GM19397 (cell line): Measurements from ENCODE around the gene ADRA2B.
"Not testable (repeated sequence)": the region's sequence is repeated elsewhere in the genome, so short reads cannot be mapped to it uniquely, and the experiment has no call there.

ENCODE experiments used
- ATAC-seq: cut with Tn5 transposase; IDR thresholded peaks from one replicate; pipeline ENCODE4 v1.9.1; 2021; ENCODE audit warnings: mild to moderate bottlenecking, moderate library complexity; ENCODE audit not compliant: unreplicated experiment

ADRA2B gene

GRCh38 chr2:96091141-96091710 is 25.1 kb downstream of the ADRA2B start:
- ATAC-seq, result no peak

DNA sequence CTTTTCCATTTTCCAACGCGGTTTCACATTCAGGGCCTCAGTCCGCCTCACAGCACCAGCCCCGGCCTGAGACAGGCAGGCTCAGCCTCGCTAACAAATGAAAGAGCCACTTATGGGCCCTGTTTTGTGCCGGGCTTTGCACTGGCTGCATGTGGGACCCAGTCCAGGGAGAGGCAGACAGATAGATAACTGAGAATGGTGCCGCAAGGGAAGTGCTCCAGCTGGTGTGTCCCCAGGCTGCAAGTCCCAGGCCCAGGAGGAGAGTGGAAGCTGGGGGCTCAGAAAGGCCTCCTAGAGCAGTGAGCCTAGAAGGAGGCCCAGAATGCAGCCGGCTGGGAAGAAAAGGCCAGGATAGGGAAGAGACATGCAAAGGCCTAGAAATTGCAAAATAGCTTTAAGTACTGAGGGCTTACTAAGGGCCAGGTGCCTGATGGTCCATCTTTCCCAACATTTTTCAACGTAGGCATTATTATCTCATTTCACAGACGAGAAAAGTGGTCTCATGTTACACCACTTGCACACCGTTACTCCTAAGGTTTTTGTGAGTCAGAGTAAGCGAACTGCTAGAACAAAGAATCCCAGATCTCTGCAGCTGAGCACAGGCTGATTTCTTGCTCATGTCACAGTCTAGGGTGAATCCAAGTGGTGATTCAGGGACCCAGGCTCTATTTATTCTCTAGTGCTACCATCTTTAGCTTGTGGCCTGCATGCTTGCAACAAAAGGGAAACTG is 26.0 kb downstream of the ADRA2B start:
- ATAC-seq, result no peak

- ATAC-seq, result no peak
These were observed 26.8 kb downstream of the ADRA2B start for GRCh38 chr2:96089356-96090195.

DNA sequence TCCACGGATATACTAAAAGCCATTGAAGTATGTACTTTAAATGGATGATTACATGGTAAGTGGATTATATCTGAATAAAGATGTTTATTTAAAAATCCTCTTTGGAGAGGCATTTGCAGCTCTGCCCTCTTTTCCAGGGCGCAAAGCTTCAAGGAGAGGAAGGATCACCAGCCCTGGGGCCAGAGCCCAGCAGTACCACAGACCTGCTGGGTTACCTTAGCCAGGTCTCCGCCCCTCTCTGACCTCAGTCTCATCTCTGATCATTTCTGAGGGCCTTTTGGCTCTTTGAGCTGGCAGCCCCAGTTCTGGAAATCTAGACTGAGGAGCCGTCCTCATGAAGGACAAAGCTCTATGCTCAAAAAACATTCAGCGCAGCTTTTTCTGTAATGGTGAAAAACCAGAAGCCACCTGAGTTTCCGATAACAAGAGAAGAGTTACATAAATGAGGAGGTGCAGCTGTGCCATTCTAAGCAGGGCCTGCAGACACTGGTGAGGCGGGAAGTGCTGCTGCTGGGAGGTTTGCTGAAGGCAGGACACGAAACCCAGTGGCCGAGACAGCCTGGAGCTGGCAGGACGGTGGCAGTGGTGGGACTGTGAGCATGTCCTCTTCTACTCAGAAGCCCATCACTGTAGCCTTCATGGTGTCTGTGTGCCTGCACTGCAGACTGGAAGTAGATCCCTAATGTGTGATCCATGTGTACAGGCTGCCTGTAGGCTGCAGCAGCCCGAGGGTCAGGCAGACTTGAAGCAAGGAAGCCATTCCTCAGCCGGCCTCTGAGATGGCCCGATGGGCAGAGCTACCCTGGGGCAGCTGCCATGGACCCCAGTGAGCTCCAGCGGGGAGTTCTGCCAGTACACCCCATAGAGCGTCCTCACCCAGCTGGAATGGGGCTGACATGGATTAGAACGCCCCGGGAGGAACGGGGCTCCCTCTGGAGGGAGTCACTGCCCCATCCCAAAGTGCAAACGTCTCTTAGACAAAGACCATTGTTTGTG is 27.7 kb downstream of the ADRA2B start:
- ATAC-seq, result no peak

- ATAC-seq, result no peak
These were observed 29.2 kb downstream of the ADRA2B start for GRCh38 chr2:96087130-96087529.

DNA sequence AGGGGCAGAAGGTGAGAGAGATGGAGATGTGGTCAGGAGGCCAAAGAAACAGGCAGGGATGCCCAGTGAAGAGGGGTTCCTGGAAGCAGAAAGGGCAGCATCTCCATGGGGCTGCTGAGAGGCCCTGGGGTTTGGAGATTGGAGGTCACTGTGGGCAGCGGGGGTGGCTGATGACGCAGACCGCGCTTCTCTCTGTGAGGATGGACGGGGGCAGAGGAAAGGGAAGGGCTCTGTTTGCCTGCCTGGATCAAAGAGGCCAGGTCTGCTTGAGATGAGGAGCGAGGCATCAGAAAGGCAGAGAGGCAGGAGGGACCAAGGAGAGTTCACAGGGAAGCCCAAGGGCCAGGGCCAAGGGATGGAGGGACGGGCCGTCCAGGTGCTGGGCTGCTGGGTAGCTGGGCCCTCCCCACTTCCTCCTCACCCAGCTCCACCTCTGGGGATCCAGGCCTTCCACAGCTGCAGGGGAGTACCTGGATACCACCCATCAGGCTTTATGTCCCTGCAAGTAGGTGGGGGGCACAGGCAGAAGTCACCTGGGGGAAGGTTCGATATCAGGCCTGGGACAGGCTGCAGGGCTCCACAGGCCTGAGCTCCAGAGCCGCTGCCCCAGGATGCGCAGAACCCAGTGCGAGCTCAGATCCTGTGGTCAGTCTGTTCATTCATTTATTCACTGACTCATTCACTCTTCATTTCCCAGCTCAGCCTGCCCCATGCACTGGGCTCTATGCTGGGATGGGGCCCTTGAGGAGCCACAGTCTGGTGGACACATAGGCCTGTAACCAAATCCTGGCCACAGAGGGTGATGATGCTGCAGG is 30.6 kb downstream of the ADRA2B start:
- ATAC-seq, result no peak

- not testable (repeated sequence) for ATAC-seq
These were observed 31.4 kb downstream of the ADRA2B start for GRCh38 chr2:96084858-96085518.

DNA sequence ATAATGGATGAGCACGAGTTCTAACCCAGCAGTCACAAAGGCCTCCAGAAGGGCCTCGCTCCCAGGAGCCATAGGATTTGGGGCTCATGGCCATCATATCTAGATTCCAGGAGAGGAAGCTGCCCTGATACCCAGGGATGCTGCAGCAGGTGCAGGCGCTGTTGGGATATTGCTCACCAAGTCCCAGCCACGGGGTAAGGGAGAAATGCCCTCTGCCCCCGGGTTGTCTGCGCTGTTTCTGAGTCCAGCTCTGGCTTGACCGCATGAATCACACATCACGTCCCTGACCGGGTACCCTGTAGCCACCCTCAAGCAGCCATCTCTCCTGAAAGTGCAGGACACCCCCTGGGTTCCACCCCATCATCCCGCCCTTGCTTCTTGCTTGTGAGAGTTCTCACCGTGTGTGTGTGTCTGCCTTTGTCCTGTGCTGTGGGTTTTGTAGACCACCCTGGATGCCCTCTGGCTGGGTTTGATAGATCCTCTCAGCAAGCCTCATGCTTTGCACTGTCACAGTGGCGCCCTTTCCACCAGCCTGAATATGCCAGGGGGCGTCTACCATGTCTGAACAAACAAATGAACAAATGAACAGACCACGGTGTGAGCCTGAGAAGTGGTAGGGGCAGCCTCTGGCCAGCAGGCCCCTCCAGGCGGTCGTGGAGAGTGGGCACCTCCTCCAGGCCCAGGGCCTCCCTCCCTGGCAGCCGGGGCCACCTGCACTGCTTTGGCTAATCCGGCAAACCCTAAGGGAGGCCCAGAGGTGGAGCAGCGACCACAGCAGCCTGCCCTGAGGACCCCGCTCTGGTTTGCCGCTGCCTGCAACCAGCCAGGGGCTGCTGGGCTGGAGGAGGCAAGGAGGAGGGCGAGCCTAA is 32.1 kb downstream of the ADRA2B start:
- ATAC-seq, result no peak

- ATAC-seq, result no peak
These were observed 33.1 kb downstream of the ADRA2B start for GRCh38 chr2:96083064-96083939.

- ATAC-seq, result no peak
These were observed 33.9 kb downstream of the ADRA2B start for GRCh38 chr2:96082211-96083063.

DNA sequence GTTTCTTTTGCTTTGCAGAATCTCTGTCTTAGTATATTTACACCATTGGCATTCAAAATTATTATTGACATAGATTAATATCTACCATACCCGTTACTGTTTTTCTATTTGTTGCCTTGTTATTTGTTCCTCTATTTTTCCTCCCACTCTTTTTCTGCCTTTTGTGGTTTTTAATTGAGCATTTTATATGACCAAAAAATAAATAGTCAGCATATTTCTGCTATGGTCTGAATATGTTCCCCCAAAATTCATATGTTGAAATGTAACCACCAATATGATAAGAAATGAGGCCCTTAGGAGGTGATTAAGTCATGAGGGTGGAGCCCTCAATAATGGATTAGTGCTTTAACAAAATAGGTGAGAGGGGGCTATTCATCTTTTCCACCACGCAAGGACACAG is 35.3 kb downstream of the ADRA2B start:
- no peak for ATAC-seq

GRCh38 chr2:96075199-96075771 is 41.1 kb downstream of the ADRA2B start:
- ATAC-seq, result no peak

DNA sequence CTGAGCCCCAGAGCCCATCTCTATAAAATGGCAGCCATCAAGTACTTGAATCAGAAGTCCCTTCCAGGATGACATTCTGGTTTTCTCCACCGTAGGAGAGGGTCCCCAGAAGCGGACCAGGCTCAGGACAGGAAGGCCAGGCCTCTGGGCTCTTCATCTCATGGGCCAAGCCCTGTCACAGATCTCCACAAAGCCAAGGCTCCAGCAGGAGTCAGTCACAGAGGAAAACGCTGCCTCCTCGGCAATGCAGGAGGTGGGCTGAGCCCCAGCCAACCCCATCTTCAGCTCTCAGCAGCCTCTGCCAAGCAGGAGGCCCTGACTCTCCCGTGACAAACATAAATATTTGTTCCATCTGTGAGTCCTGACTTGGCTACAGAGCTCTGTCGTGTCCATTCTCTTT is 42.2 kb downstream of the ADRA2B start:
- ATAC-seq, result no peak

DNA sequence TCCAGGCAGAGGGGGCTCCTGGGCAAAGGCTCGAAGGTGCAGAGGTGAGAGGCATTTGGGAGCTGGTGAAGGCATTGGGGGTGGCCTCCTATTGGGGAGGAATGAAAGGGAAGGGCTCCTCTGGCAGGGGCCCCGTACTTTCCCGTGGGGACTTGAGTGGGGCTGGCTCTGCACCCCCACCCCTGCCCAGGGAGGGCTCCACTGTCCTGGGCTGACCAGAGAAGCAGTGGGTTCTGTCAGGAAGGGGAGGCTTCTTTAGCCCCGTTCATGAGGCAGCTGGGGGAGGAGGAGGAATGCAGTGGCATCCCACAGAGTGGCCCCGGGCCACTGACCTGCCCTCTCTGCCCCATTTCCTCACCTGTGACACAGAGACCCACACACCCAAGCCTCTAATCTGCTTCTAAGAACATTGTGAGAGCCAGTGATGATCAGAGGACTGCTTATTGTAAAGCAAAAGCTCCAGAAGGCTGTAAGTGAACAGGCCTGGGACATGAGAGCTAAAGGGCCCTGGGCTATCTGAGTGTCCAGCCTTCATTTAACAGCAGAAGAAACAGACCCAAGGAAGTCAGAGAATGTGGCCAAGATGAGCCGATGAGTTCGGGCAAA is 43.1 kb downstream of the ADRA2B start:
- ATAC-seq, result no peak

- no peak for ATAC-seq
These were observed 43.6 kb downstream of the ADRA2B start for GRCh38 chr2:96072746-96073145.
